GM03348 (cell line): ENCODE measurements around the gene TMEM143.
"Not testable (repeated sequence)": the region's sequence is repeated elsewhere in the genome, so short reads cannot be mapped to it uniquely, and the experiment has no call there.

ENCODE experiments used
- DNase-seq: peaks from one replicate; pipeline ENCODE4 v3.0.0; 2012; ENCODE audit warnings: low spot score

TMEM143 gene

GRCh38 chr19:48391100-48392005 is 27.6 kb upstream of the TMEM143 start, which contains the start of gene KDELR1:
TSS of gene KDELR1 (minus strand) at chr19:48391551. CDS start at chr19:48391358, 193 bp downstream.
- DNase-seq = peak; percentile 97

GRCh38 chr19:48390188-48391099 is 26.7 kb upstream of the TMEM143 start:
- peak; percentile 82 for DNase-seq

- no peak for DNase-seq
Measured at GRCh38 chr19:48386981-48387380, 23.2 kb upstream of the TMEM143 start.

- no peak for DNase-seq
Measured at GRCh38 chr19:48385461-48386087, 21.8 kb upstream of the TMEM143 start.

- DNase-seq = no peak
Measured at GRCh38 chr19:48382286-48382685, 18.5 kb upstream of the TMEM143 start.

GRCh38 chr19:48381178-48381950 is 17.6 kb upstream of the TMEM143 start:
- no peak for DNase-seq

GRCh38 chr19:48379058-48379457 is 15.3 kb upstream of the TMEM143 start:
- DNase-seq = no peak

GRCh38 chr19:48378194-48378570 is 14.4 kb upstream of the TMEM143 start:
- DNase-seq = no peak

GRCh38 chr19:48373567-48373966 is 9.8 kb upstream of the TMEM143 start:
- DNase-seq = no peak

- DNase-seq = no peak
Measured at GRCh38 chr19:48372904-48373303, 9.2 kb upstream of the TMEM143 start.

GRCh38 chr19:48371771-48372170 is 8.0 kb upstream of the TMEM143 start:
- DNase-seq = not testable (repeated sequence)

- no peak for DNase-seq
Measured at GRCh38 chr19:48371367-48371766, 7.6 kb upstream of the TMEM143 start.

GRCh38 chr19:48370955-48371354 is 7.2 kb upstream of the TMEM143 start:
- DNase-seq = no peak

- DNase-seq = no peak
Measured at GRCh38 chr19:48368936-48369335, 5.2 kb upstream of the TMEM143 start.

- no peak for DNase-seq
Measured at GRCh38 chr19:48367855-48368254, 4.1 kb upstream of the TMEM143 start.

GRCh38 chr19:48365602-48366001 is 1.9 kb upstream of the TMEM143 start:
- no peak for DNase-seq

GRCh38 chr19:48364598-48365348 is 1.0 kb upstream of the TMEM143 start:
- no peak for DNase-seq

- DNase-seq = no peak
Measured at GRCh38 chr19:48363500-48363809, 285 bp downstream of the TMEM143 start.

GRCh38 chr19:48362716-48363499 is 832 bp downstream of the TMEM143 start:
- peak; percentile 93 for DNase-seq

- no peak for DNase-seq
Measured at GRCh38 chr19:48361912-48362311, 1.8 kb downstream of the TMEM143 start.
